ENCODE data around the gene AFG1L.
"Not testable (repeated sequence)": the region's sequence is repeated elsewhere in the genome, so short reads cannot be mapped to it uniquely, and the experiment has no call there.

The AFG1L gene

GRCh38 chr6:108449717-108450116, 154.9 kb downstream of the AFG1L start:
- DNase-seq (ENCODE audit: low spot score in 2 of 2); H3K36me3 ChIP-seq (replicated peaks); in situ Hi-C loops (cut with MboI; ENCODE audit: low sequenced_read_pairs); H3K4me1 ChIP-seq; H3K4me3 ChIP-seq; H3K9me3 ChIP-seq; H3K27me3 ChIP-seq (ENCODE audit: low read depth): not testable (repeated sequence)

GRCh38 chr6:108451816-108452215, 157.0 kb downstream of the AFG1L start:
- Histone ChIP-seq H3K36me3 (replicated peaks) (no peaks in the 10 kb centered on the region), H3K27me3 (ENCODE audit: low read depth) (no peaks in the 10 kb centered on the region), H3K9me3 (no peaks in the 10 kb centered on the region), H3K4me1 (peaks cover 5% of the 10 kb centered on the region), H3K4me3 (no peak overlapping the region)
- no peak for DNase-seq (ENCODE audit: low spot score in 2 of 2)
- in situ Hi-C loops (cut with MboI; ENCODE audit: low sequenced_read_pairs) = no loop called here

GRCh38 chr6:108452711-108453195, 157.9 kb downstream of the AFG1L start:
- DNase-seq (ENCODE audit: low spot score in 2 of 2) = no peak
- Histone ChIP-seq H3K4me1 (peaks cover 7% of the 10 kb centered on the region), H3K36me3 (replicated peaks) (no peaks in the 10 kb centered on the region), H3K27me3 (ENCODE audit: low read depth) (no peaks in the 10 kb centered on the region), H3K4me3 (no peak overlapping the region), H3K9me3 (no peaks in the 10 kb centered on the region)
- in situ Hi-C loops (cut with MboI; ENCODE audit: low sequenced_read_pairs) = no loop called here

GRCh38 chr6:108453601-108454185, 158.8 kb downstream of the AFG1L start:
- Histone ChIP-seq H3K36me3 (replicated peaks) (no peaks in the 10 kb centered on the region), H3K4me1 (peaks cover 7% of the 10 kb centered on the region), H3K4me3 (no peak overlapping the region), H3K27me3 (ENCODE audit: low read depth) (no peaks in the 10 kb centered on the region), H3K9me3 (no peaks in the 10 kb centered on the region)
- no peak for DNase-seq (ENCODE audit: low spot score in 2 of 2)
- in situ Hi-C loops (cut with MboI; ENCODE audit: low sequenced_read_pairs) = no loop called here

GRCh38 chr6:108454356-108454755, 159.5 kb downstream of the AFG1L start:
- Histone ChIP-seq H3K36me3 (replicated peaks) (no peaks in the 10 kb centered on the region), H3K4me1 (peaks cover 7% of the 10 kb centered on the region), H3K9me3 (no peaks in the 10 kb centered on the region), H3K4me3 (no peak overlapping the region), H3K27me3 (ENCODE audit: low read depth) (no peaks in the 10 kb centered on the region)
- DNase-seq (ENCODE audit: low spot score in 2 of 2) = no peak
- in situ Hi-C loops (cut with MboI; ENCODE audit: low sequenced_read_pairs) = no loop called here

GRCh38 chr6:108455688-108456087, 160.8 kb downstream of the AFG1L start:
- DNase-seq (ENCODE audit: low spot score in 2 of 2) = no peak
- Histone ChIP-seq H3K27me3 (ENCODE audit: low read depth) (no peaks in the 10 kb centered on the region), H3K4me3 (no peak overlapping the region), H3K9me3 (no peaks in the 10 kb centered on the region), H3K36me3 (replicated peaks) (no peaks in the 10 kb centered on the region), H3K4me1 (peaks cover 7% of the 10 kb centered on the region)
- in situ Hi-C loops (cut with MboI; ENCODE audit: low sequenced_read_pairs) = no loop called here

- Histone ChIP-seq H3K4me3 (no peak overlapping the region), H3K27me3 (ENCODE audit: low read depth) (no peaks in the 10 kb centered on the region), H3K36me3 (replicated peaks) (no peaks in the 10 kb centered on the region), H3K9me3 (no peaks in the 10 kb centered on the region), H3K4me1 (no peaks in the 10 kb centered on the region; the same call in 1 of the 2 replicates)
- DNase-seq (ENCODE audit: low spot score in 2 of 2) = no peak
- in situ Hi-C loops (cut with MboI; ENCODE audit: low sequenced_read_pairs) = no loop called here
Measured at GRCh38 chr6:108463784-108464183, 168.9 kb downstream of the AFG1L start.

- in situ Hi-C loops (cut with MboI; ENCODE audit: low sequenced_read_pairs) = no loop called here
- DNase-seq (ENCODE audit: low spot score in 2 of 2) = no peak
Measured at GRCh38 chr6:108464418-108465097, 169.7 kb downstream of the AFG1L start.

GRCh38 chr6:108465098-108465495, 170.2 kb downstream of the AFG1L start:
- no peaks in the 10 kb centered on the region; the same call in 1 of the 2 replicates for H3K4me1 ChIP-seq
- H3K27me3 ChIP-seq (ENCODE audit: low read depth) = no peaks in the 10 kb centered on the region
- no peaks in the 10 kb centered on the region for H3K9me3 ChIP-seq
- in situ Hi-C loops (cut with MboI; ENCODE audit: low sequenced_read_pairs) = no loop called here
- H3K4me3 ChIP-seq = no peak overlapping the region
- H3K36me3 ChIP-seq (replicated peaks) = no peaks in the 10 kb centered on the region
- no peak for DNase-seq (ENCODE audit: low spot score in 2 of 2)

More at GRCh38 chr6:108464418-108465097, 169.7 kb downstream of the AFG1L start:
- Histone ChIP-seq H3K4me1 (no peaks in the 10 kb centered on the region; the same call in 1 of the 2 replicates), H3K36me3 (replicated peaks) (no peaks in the 10 kb centered on the region), H3K27me3 (ENCODE audit: low read depth) (no peaks in the 10 kb centered on the region), H3K9me3 (no peaks in the 10 kb centered on the region), H3K4me3 (no peak overlapping the region)

GRCh38 chr6:108468346-108468745, 173.5 kb downstream of the AFG1L start:
- Histone ChIP-seq H3K36me3 (replicated peaks) (no peaks in the 10 kb centered on the region), H3K4me3 (no peak overlapping the region), H3K9me3 (no peaks in the 10 kb centered on the region), H3K4me1 (no peaks in the 10 kb centered on the region), H3K27me3 (ENCODE audit: low read depth) (no peaks in the 10 kb centered on the region)
- DNase-seq (ENCODE audit: low spot score in 2 of 2) = no peak
- in situ Hi-C loops (cut with MboI; ENCODE audit: low sequenced_read_pairs) = no loop called here

- in situ Hi-C loops (cut with MboI; ENCODE audit: low sequenced_read_pairs) = no loop called here
- DNase-seq (ENCODE audit: low spot score in 2 of 2) = no peak
Measured at GRCh38 chr6:108469316-108469715, 174.5 kb downstream of the AFG1L start.

GRCh38 chr6:108473197-108473596, 178.3 kb downstream of the AFG1L start:
- Histone ChIP-seq H3K4me1 (peaks cover 23% of the 10 kb centered on the region), H3K27me3 (ENCODE audit: low read depth) (no peaks in the 10 kb centered on the region), H3K36me3 (replicated peaks) (no peaks in the 10 kb centered on the region), H3K9me3 (peaks cover 2% of the 10 kb centered on the region; the same call in 1 of the 2 replicates), H3K4me3 (no peak overlapping the region)
- no peak for DNase-seq (ENCODE audit: low spot score in 2 of 2)
- in situ Hi-C loops (cut with MboI; ENCODE audit: low sequenced_read_pairs) = no loop called here

More at GRCh38 chr6:108469316-108469715, 174.5 kb downstream of the AFG1L start:
- Histone ChIP-seq H3K27me3 (ENCODE audit: low read depth) (no peaks in the 10 kb centered on the region), H3K4me1 (peaks cover 3% of the 10 kb centered on the region), H3K9me3 (no peaks in the 10 kb centered on the region), H3K36me3 (replicated peaks) (no peaks in the 10 kb centered on the region), H3K4me3 (no peak overlapping the region)

- no peaks in the 10 kb centered on the region for H3K36me3 ChIP-seq (replicated peaks)
- peak in 1 of 2 experiments; percentile 53 for DNase-seq (ENCODE audit: low spot score in 2 of 2)
Measured at GRCh38 chr6:108476376-108476775, 181.5 kb downstream of the AFG1L start.

GRCh38 chr6:108476847-108477430, 182.1 kb downstream of the AFG1L start:
- Histone ChIP-seq H3K9me3 (peaks cover 4% of the 10 kb centered on the region; the same call in 1 of the 2 replicates), H3K36me3 (replicated peaks) (no peaks in the 10 kb centered on the region), H3K4me3 (no peak overlapping the region), H3K4me1 (peaks cover 23% of the 10 kb centered on the region), H3K27me3 (ENCODE audit: low read depth) (no peaks in the 10 kb centered on the region)
- in situ Hi-C loops (cut with MboI; ENCODE audit: low sequenced_read_pairs) = no loop called here
- peak in 1 of 2 experiments; percentile 40 for DNase-seq (ENCODE audit: low spot score in 2 of 2)

More at GRCh38 chr6:108476376-108476775, 181.5 kb downstream of the AFG1L start:
- in situ Hi-C loops (cut with MboI; ENCODE audit: low sequenced_read_pairs) = no loop called here
- Histone ChIP-seq H3K4me3 (no peak overlapping the region), H3K4me1 (peaks cover 23% of the 10 kb centered on the region), H3K9me3 (peaks cover 4% of the 10 kb centered on the region; the same call in 1 of the 2 replicates), H3K27me3 (ENCODE audit: low read depth) (no peaks in the 10 kb centered on the region)

Measured in HAP-1 (cell line).